Fibroblast of villous mesenchyme (primary cell): ENCODE data around the gene ALK. TPM values are rescaled to one million over a fixed set of nuclear protein-coding genes. Genes with fewer than 3 reads are reported as not detected.
A peak's percentile ranks its signal among the peaks of the same experiment; 100 is the strongest.

Experiments used
- DNase-seq: peaks from one replicate; pipeline ENCODE4 v3.0.0-alpha.2; 2010; ENCODE audit warnings: low read depth
- H3K4me3 ChIP-seq: 2 replicates; pipeline ENCODE4 v1.5.1; 2011; ENCODE audit warnings: low read depth, mild to moderate bottlenecking, low read length
- total RNA-seq: library from RNA; depleted of rRNA; stranded (reverse); fragments of >200 nt; gene quantifications from 2 replicates; pipeline ENCODE4 v1.2.3, GENCODE V29; 2012
- TF ChIP-seq, protein P1 (sequence below): IDR thresholded peaks from 2 replicates; pipeline ENCODE4 v1.5.1; 2012; ENCODE audit warnings: low read depth, mild to moderate bottlenecking, low read length; ENCODE audit not compliant: insufficient read depth

Gene ALK
- total RNA-seq, 1 donor, result not detected

DNA sequence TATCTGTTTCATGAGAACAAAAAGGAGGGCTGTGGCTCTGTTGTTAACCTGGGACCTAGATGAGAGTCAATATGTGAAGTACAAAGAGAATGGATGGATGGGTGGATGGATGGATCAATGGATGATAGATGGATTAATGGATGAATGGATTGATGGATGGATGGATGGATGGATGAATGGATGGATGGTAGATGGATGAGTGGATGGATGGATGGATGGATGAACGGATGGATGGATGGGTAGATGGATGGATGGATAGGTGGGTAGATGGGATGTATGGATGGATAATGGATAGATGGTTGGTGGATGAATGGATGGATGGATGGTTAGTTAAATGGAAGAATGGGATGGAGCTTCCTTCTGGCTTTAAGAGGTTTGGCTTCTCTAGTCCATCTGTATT, 396.7 kb downstream of the ALK start:
- TF ChIP-seq, protein P1, sequence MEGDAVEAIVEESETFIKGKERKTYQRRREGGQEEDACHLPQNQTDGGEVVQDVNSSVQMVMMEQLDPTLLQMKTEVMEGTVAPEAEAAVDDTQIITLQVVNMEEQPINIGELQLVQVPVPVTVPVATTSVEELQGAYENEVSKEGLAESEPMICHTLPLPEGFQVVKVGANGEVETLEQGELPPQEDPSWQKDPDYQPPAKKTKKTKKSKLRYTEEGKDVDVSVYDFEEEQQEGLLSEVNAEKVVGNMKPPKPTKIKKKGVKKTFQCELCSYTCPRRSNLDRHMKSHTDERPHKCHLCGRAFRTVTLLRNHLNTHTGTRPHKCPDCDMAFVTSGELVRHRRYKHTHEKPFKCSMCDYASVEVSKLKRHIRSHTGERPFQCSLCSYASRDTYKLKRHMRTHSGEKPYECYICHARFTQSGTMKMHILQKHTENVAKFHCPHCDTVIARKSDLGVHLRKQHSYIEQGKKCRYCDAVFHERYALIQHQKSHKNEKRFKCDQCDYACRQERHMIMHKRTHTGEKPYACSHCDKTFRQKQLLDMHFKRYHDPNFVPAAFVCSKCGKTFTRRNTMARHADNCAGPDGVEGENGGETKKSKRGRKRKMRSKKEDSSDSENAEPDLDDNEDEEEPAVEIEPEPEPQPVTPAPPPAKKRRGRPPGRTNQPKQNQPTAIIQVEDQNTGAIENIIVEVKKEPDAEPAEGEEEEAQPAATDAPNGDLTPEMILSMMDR, result no peak

DNA sequence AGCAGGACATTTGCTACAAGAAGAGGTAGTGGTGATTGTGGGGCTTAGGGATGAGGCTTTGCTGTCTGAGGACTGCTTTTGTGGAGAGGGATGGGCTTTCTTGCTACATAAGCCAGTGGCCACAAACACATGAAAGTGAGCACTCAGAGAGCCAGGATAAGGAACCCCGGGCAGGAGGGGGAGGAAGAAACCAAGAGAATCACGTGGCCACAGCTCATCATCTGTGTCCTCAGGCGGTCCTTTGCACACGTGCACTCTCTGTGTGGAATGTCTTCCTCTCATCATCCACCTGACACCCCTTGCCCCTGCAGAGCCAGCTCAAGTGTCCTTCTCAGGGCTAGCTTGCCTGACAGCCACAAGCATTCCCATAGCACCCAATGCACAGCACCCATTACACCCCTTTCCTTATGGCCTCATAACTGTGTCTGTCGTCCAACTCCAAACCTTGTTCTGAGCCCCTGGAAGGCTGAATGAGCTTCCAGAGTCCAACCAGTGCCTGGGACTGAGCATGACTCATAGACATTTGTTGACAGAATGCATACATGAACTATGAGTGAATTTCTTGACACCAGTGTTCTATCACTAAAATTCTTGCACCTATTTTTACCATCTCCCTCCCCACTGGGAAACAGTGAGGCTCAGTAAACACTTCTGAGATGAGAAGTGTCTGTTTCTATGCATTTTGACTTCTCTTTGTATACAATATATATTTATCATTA, 398.3 kb downstream of the ALK start:
- TF ChIP-seq, protein P1, result no peak
- H3K4me3 ChIP-seq, result no peak overlapping the region
- peak; percentile 28 for DNase-seq

More for the DNA sequence above, 396.7 kb downstream of the ALK start:
- H3K4me3 ChIP-seq, result no peak overlapping the region
- DNase-seq, result no peak

DNA sequence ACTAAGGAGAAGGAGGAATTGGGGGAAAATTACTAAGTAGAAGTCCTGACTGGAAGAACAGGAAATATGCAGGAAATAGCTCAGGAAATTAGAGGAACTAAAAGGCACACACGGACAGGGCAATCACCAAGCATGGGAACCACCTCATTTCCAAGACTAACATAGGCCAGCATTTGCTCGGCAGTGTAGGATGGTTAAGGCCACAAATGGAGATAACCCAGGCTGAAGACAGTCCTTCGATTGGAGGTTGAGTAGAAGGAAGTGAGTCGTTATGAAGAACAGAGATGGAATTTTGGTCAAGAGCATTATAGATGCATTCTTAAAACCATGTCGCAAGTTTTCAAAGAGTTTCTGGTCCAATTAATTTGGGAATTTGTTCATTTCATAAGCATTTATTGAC, 401.4 kb downstream of the ALK start:
- DNase-seq, result no peak

DNA sequence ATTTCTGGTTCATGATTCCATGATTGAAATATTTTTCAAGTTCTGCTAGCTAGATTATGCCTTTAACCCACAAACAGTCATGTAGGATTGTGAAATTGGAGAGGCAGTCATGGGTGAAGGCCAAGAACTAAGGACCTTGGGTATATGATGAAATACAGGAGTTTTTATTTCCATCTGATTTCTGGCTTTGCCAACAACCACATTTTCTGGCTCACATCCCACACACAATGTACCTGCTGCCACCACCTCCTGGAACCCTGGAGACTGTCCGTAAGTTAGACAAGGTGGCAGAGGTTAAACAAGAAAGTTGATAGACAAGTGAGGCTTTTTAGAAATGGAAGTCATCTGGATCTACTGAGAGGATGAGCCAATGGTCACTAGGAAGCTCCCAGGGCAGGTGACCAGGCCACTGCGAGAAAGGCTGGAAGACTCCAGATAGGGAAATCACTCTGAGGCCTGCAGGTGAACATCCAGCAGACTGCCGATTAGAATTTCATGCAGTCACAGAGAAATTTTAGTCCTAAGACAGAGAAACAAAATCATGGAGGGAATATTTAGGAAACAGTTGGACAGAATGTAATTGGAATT, 402.0 kb downstream of the ALK start:
- peak; percentile 69 for DNase-seq
- TF ChIP-seq, protein P1, result no peak

More for the DNA sequence above, 401.4 kb downstream of the ALK start:
- TF ChIP-seq, protein P1, result no peak
- no peak overlapping the region for H3K4me3 ChIP-seq

DNA sequence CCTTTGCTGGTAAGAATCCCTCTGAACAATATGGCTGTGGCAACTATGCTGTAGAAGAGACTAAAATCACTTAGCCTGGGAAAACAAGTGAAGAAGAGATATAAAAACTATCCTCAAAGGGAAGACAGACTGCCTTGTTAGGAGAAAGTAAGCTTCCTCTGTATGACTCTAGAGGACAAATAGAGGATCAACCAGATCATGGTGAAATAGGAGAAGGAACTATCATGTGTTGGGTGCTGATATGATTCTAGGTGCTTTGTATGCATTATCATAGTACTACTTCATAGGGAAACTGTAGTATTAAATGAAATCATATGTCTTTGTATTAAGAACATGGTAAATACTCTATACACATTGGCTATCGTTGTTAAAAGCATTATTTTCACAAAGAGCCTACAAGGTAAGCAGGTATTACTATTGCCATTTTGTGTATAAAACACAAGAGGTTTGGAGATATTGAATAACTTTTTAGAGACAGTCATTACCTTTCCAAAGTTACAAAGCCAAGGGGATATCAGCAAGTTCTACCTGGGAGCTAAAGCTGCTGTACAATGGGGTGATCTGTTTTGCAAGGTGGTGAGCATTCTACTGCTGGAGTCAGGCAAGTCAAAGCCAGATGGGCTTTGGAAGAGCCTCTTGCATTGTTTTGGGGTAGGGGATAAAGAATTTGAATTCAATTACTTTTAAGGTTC, 402.6 kb downstream of the ALK start:
- no peak for DNase-seq
- TF ChIP-seq, protein P1, result no peak
- no peak overlapping the region for H3K4me3 ChIP-seq

More for the DNA sequence above, 402.0 kb downstream of the ALK start:
- H3K4me3 ChIP-seq, result no peak overlapping the region

DNA sequence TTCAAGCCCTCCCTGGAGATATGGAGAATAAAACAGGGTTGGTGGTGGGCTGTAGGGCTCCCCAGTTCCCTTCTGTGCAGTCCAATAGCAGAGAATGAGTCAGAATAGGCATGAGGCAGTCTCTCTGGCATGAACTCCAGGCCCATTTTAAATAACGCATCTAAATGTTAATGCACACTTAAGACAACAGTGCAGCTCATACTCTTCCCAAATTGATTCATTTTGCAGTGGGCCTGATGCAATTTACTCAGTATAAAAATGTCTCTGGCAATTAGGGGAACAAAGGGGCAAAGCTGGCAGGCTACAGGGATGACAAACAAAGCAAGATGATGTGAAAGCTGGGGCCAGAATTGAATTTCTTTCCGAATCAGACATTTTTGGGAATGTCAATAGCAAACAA, 403.4 kb downstream of the ALK start:
- TF ChIP-seq, protein P1, result no peak
- no peak for DNase-seq
- H3K4me3 ChIP-seq, result no peak overlapping the region
